Brain pericyte (primary cell): ENCODE measurements around the gene NRCAM.
"Not testable (repeated sequence)": the region's sequence is repeated elsewhere in the genome, so short reads cannot be mapped to it uniquely, and the experiment has no call there.

Experiments used
- DNase-seq: peaks from one replicate; pipeline ENCODE4 v3.0.0-alpha.2; 2012; ENCODE audit warnings: low read depth, low spot score

NRCAM gene

GRCh38 chr7:108345710-108346336, 110.4 kb downstream of the NRCAM start:
- no peak for DNase-seq

GRCh38 chr7:108340856-108341411, 115.3 kb downstream of the NRCAM start:
- DNase-seq, result no peak

GRCh38 chr7:108340406-108340805, 115.8 kb downstream of the NRCAM start:
- not testable (repeated sequence) for DNase-seq

- no peak for DNase-seq
These were observed 120.8 kb downstream of the NRCAM start for GRCh38 chr7:108335269-108335918.

- no peak for DNase-seq
These were observed 123.3 kb downstream of the NRCAM start for GRCh38 chr7:108332937-108333336.

GRCh38 chr7:108331971-108332370, 124.3 kb downstream of the NRCAM start:
- DNase-seq, result no peak

GRCh38 chr7:108330227-108330626, 126.0 kb downstream of the NRCAM start:
- DNase-seq, result no peak

GRCh38 chr7:108329514-108329913, 126.7 kb downstream of the NRCAM start:
- DNase-seq, result no peak

GRCh38 chr7:108328174-108328651, 128.0 kb downstream of the NRCAM start:
- no peak for DNase-seq

- no peak for DNase-seq
These were observed 128.9 kb downstream of the NRCAM start for GRCh38 chr7:108327353-108327752.

GRCh38 chr7:108326938-108327337, 129.3 kb downstream of the NRCAM start:
- DNase-seq, result no peak

GRCh38 chr7:108324053-108325038, 131.9 kb downstream of the NRCAM start:
- DNase-seq, result no peak

- DNase-seq, result no peak
These were observed 133.1 kb downstream of the NRCAM start for GRCh38 chr7:108322925-108323832.

GRCh38 chr7:108322046-108322445, 134.2 kb downstream of the NRCAM start:
- DNase-seq, result no peak

GRCh38 chr7:108321359-108321758, 134.9 kb downstream of the NRCAM start:
- no peak for DNase-seq

GRCh38 chr7:108316708-108317107, 139.5 kb downstream of the NRCAM start:
- no peak for DNase-seq

- no peak for DNase-seq
These were observed 141.7 kb downstream of the NRCAM start for GRCh38 chr7:108314551-108314950.

- DNase-seq, result no peak
These were observed 142.2 kb downstream of the NRCAM start for GRCh38 chr7:108314049-108314448.

GRCh38 chr7:108313086-108313485, 143.2 kb downstream of the NRCAM start:
- no peak for DNase-seq

- no peak for DNase-seq
These were observed 144.6 kb downstream of the NRCAM start for GRCh38 chr7:108311446-108312168.
